Natural killer cell (primary cell): ENCODE results near the gene MAST1. TPM values are rescaled to one million over a fixed set of nuclear protein-coding genes. Genes with fewer than 3 reads are reported as not detected.
"Not testable (repeated sequence)": the region's sequence is repeated elsewhere in the genome, so short reads cannot be mapped to it uniquely, and the experiment has no call there.

Source experiments
- ATAC-seq, 3 donors: fragments of 150-1000 bp in 2 of 3; fragments of 200-7000 bp in 1 of 3; cut with Tn5 transposase; 1 replicate in 1 of 3; 2 replicates in 2 of 3; pipeline ENCODE4 v1.10.0; 2021; ENCODE audit warnings: mild to moderate bottlenecking in 2 of 3, moderate library complexity in 2 of 3
- DNase-seq, 2 donors: peaks; one replicate each; pipeline versions ENCODE4 v3.0.0 to v3.0.0-alpha.2; 2013 to 2021; ENCODE audit warnings: mixed read lengths in 1 of 2
- H3K27ac ChIP-seq: one replicate; pipeline ENCODE4 v1.5.1; 2013; ENCODE audit warnings: mild to moderate bottlenecking, low read length
- H3K27me3 ChIP-seq: one replicate; pipeline ENCODE4 v1.6.1; 2013; ENCODE audit warnings: low read length; ENCODE audit not compliant: control insufficient read depth, insufficient read depth
- H3K36me3 ChIP-seq: one replicate; pipeline ENCODE4 v1.6.1; 2013; ENCODE audit warnings: low read length; ENCODE audit not compliant: control insufficient read depth, insufficient read depth
- H3K4me1 ChIP-seq: one replicate; pipeline ENCODE4 v1.6.1; 2013; ENCODE audit warnings: low read length; ENCODE audit not compliant: control insufficient read depth, insufficient read depth
- H3K4me3 ChIP-seq: one replicate; pipeline ENCODE4 v1.5.1; 2013; ENCODE audit warnings: low read length
- H3K9me3 ChIP-seq: one replicate; pipeline ENCODE4 v1.6.1; 2013; ENCODE audit warnings: low read length; ENCODE audit not compliant: control insufficient read depth, insufficient read depth
- H3K27ac Mint-ChIP-seq, 2 donors: one replicate each; pipeline ENCODE4 v1.8.0; 2022; ENCODE audit warnings: mild to moderate bottlenecking in 2 of 2, mixed read lengths in 2 of 2, moderate library complexity in 1 of 2
- H3K27me3 Mint-ChIP-seq, 2 donors: one replicate each; pipeline ENCODE4 v1.8.0; 2022; ENCODE audit warnings: low read depth in 2 of 2, mixed read lengths in 2 of 2
- H3K36me3 Mint-ChIP-seq: one replicate; pipeline ENCODE4 v1.8.0; 2022; ENCODE audit warnings: mixed read lengths
- H3K4me1 Mint-ChIP-seq, 2 donors: one replicate each; pipeline ENCODE4 v1.8.0; 2022; ENCODE audit warnings: mixed read lengths in 2 of 2
- H3K4me3 Mint-ChIP-seq: one replicate; pipeline ENCODE4 v1.8.0; 2022; ENCODE audit warnings: mild to moderate bottlenecking, moderate library complexity, mixed read lengths
- H3K9me3 Mint-ChIP-seq, 2 donors: one replicate each; pipeline ENCODE4 v1.8.0; 2022; ENCODE audit warnings: mixed read lengths in 2 of 2
- WGBS: methylation state at CpG from one replicate; pipeline ENCODE4 v1.1.7; 2013; ENCODE audit warnings: missing lambda C conversion rate; ENCODE audit not compliant: insufficient coverage; 5-methylcytosine and 5-hydroxymethylcytosine counted together
- intact Hi-C: fragments of 100-400 bp; cut with micrococcal nuclease; formaldehyde crosslinking; loops from one replicate; pipeline ENCODE4 v1.14.2; 2022
- total RNA-seq, 4 donors: library from RNA; stranded (reverse); fragments of 120-200 nt in 1 of 4; gene quantifications; one replicate each; pipeline versions ENCODE4 v1.2.3 to v1.2.4, GENCODE V29; 2013 to 2022
- TF ChIP-seq, protein P1 (sequence below): fragments of 200-600 bp; IDR thresholded peaks from one replicate; pipeline ENCODE4 v1.8.0; 2022; ENCODE audit warnings: antibody characterized with exemption

MAST1 gene
- total RNA-seq, 3 donors from 2014 or later (not counting 1 experiment from before 2014, with no cell fraction given) = 0.07 to 0.88 TPM; not detected in 1

GRCh38 chr19:12797141-12797587 is 41.2 kb upstream of the MAST1 start:
- no peak for ATAC-seq
- Mint-ChIP-seq H3K27ac (peak overlapping the region in 1 of 2 donors; percentile 51), H3K27me3 (peaks cover 0 to 7% of the 10 kb centered on the region in 2 donors), H3K4me1 (peaks cover 30 to 36% of the 10 kb centered on the region in 2 donors), H3K36me3 (no peaks in the 10 kb centered on the region), H3K4me3 (no peak overlapping the region), H3K9me3 (no peaks in the 10 kb centered on the region)
- H3K9me3 ChIP-seq = no peaks in the 10 kb centered on the region
- 93% methylated on average over 6 of the region's 6 CpGs for WGBS
- no peak overlapping the region for H3K4me3 ChIP-seq
- H3K4me1 ChIP-seq = peaks cover 43% of the 10 kb centered on the region
- no peaks in the 10 kb centered on the region for H3K36me3 ChIP-seq
- DNase-seq = peak in 1 of 2 donors; percentile 30
- intact Hi-C loops = loop anchor here (10.0 kb wide), 2 partner anchors 122 to 358 kb away; partner anchors contain the start of genes IER2 and STX10
- H3K27me3 ChIP-seq = peaks cover 5% of the 10 kb centered on the region
- TF ChIP-seq, protein P1, sequence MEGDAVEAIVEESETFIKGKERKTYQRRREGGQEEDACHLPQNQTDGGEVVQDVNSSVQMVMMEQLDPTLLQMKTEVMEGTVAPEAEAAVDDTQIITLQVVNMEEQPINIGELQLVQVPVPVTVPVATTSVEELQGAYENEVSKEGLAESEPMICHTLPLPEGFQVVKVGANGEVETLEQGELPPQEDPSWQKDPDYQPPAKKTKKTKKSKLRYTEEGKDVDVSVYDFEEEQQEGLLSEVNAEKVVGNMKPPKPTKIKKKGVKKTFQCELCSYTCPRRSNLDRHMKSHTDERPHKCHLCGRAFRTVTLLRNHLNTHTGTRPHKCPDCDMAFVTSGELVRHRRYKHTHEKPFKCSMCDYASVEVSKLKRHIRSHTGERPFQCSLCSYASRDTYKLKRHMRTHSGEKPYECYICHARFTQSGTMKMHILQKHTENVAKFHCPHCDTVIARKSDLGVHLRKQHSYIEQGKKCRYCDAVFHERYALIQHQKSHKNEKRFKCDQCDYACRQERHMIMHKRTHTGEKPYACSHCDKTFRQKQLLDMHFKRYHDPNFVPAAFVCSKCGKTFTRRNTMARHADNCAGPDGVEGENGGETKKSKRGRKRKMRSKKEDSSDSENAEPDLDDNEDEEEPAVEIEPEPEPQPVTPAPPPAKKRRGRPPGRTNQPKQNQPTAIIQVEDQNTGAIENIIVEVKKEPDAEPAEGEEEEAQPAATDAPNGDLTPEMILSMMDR = no peak
- H3K27ac ChIP-seq = no peak overlapping the region

DNA sequence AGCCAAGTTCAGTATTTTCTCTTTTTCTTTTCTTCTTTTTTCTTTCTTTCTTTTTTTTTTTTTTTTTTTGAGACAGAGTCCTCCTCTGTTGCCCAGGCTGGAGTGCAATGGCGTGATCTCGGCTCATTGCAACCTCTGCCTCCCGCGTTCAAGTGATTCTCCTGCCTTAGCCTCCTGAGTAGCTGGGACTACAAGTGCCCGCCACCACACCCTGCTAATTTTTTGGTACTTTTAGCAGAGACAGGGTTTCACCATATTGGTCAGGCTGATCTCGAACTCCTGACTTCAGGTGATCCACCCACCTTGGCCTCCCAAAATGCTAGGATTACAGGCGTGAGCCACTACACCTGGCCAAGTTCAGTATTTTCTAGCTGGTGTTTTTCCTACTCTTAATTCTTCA is 40.7 kb upstream of the MAST1 start:
- not testable (repeated sequence) for H3K27me3 ChIP-seq, H3K9me3 Mint-ChIP-seq, ATAC-seq, H3K9me3 ChIP-seq, H3K36me3 ChIP-seq, H3K36me3 Mint-ChIP-seq, DNase-seq, H3K4me3 Mint-ChIP-seq, H3K4me3 ChIP-seq, H3K27ac ChIP-seq
- H3K4me1 ChIP-seq = peaks cover 48% of the 10 kb centered on the region
- intact Hi-C loops = loop anchor here (10.0 kb wide), 2 partner anchors 123 to 357 kb away; partner anchors contain the start of genes IER2 and STX10
- Mint-ChIP-seq H3K4me1 (peaks cover 34 to 41% of the 10 kb centered on the region in 2 donors), H3K27ac (peak overlapping the region in 1 of 2 donors; percentile 51), H3K27me3 (peaks cover 0 to 12% of the 10 kb centered on the region in 2 donors)
- WGBS = 96% methylated on average over 7 of the region's 7 CpGs

- Mint-ChIP-seq H3K9me3 (no peaks in the 10 kb centered on the region), H3K4me1 (peaks cover 25 to 28% of the 10 kb centered on the region in 2 donors), H3K36me3 (no peaks in the 10 kb centered on the region), H3K27ac (no peak overlapping the region), H3K27me3 (peaks cover 0 to 12% of the 10 kb centered on the region in 2 donors), H3K4me3 (peak overlapping the region; percentile 13)
- Histone ChIP-seq H3K27ac (no peak overlapping the region), H3K9me3 (no peaks in the 10 kb centered on the region), H3K27me3 (peaks cover 6% of the 10 kb centered on the region), H3K4me3 (no peak overlapping the region), H3K36me3 (no peaks in the 10 kb centered on the region), H3K4me1 (peaks cover 38% of the 10 kb centered on the region)
- TF ChIP-seq, protein P1 = no peak
- ATAC-seq = no peak
- WGBS = 95% methylated on average over 18 of the region's 18 CpGs
- DNase-seq = peak in 1 of 2 donors; percentile 13
- intact Hi-C loops = loop anchor here (10.0 kb wide), 2 partner anchors 125 to 355 kb away; partner anchors contain the start of genes IER2 and STX10
Observed at GRCh38 chr19:12799742-12800465, 38.4 kb upstream of the MAST1 start.

DNA sequence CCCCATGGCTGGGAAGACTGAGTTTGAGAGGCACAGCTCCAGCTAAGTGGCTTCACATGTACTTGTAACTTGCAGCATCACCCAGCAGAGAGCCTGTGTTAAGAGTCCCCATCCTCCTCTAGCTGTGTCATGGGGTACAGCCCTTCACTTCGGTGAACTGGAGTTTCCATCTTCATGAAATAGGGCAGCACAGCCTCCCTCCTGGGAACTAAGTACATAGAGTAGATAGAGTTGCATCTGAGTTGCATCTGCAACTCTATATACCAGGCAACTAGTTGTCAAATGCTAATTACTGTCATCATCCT is 37.9 kb upstream of the MAST1 start:
- no peak overlapping the region for H3K27ac Mint-ChIP-seq

More for the DNA sequence above, 37.9 kb upstream of the MAST1 start:
- no peaks in the 10 kb centered on the region for H3K36me3 ChIP-seq
- DNase-seq (peak in 1 of 2 donors; percentile 20), ATAC-seq (no peak)
- Mint-ChIP-seq H3K9me3 (no peaks in the 10 kb centered on the region), H3K4me3 (peak overlapping the region; percentile 88), H3K4me1 (peaks cover 25 to 28% of the 10 kb centered on the region in 2 donors), H3K27me3 (peaks cover 0 to 12% of the 10 kb centered on the region in 2 donors), H3K36me3 (no peaks in the 10 kb centered on the region)
- H3K27me3 ChIP-seq = peaks cover 6% of the 10 kb centered on the region
- peaks cover 36% of the 10 kb centered on the region for H3K4me1 ChIP-seq
- TF ChIP-seq, protein P1 = no peak
- no peak overlapping the region for H3K4me3 ChIP-seq
- WGBS = 100% methylated on average over 1 of the region's 1 CpG
- H3K27ac ChIP-seq = no peak overlapping the region
- intact Hi-C loops = no loop called here
- H3K9me3 ChIP-seq = no peaks in the 10 kb centered on the region
